ENCODE results near the gene MEF2C.
"Not testable (repeated sequence)": the region's sequence is repeated elsewhere in the genome, so short reads cannot be mapped to it uniquely, and the experiment has no call there.

Gene MEF2C
- total RNA-seq: 0 to 0.19 (median 0) reads per million in 3 experiments

- no peak for DNase-seq
Observed at GRCh38 chr5:88883059-88883835, at the start of gene MEF2C. MEF2C (minus strand) TSS chr5:88883184; CDS start chr5:88823788, 59,396 bp downstream.

- DNase-seq: no peak
Observed at GRCh38 chr5:88932541-88932940, 49.6 kb upstream of the MEF2C start.

- DNase-seq: no peak
Observed at GRCh38 chr5:88930335-88930734, 47.4 kb upstream of the MEF2C start.

- DNase-seq: no peak
Observed at GRCh38 chr5:88929385-88929784, 46.4 kb upstream of the MEF2C start.

GRCh38 chr5:88926774-88927173, 43.8 kb upstream of the MEF2C start:
- no peak for DNase-seq

GRCh38 chr5:88925692-88926490, 42.9 kb upstream of the MEF2C start:
- DNase-seq: no peak

GRCh38 chr5:88924330-88924657, 41.3 kb upstream of the MEF2C start:
- no peak for DNase-seq

- DNase-seq: no peak
Observed at GRCh38 chr5:88923623-88924329, 40.8 kb upstream of the MEF2C start.

- DNase-seq: not testable (repeated sequence)
Observed at GRCh38 chr5:88912743-88913142, 29.8 kb upstream of the MEF2C start.

GRCh38 chr5:88911059-88911572, 28.1 kb upstream of the MEF2C start:
- not testable (repeated sequence) for DNase-seq

GRCh38 chr5:88904478-88904877, 21.5 kb upstream of the MEF2C start:
- not testable (repeated sequence) for DNase-seq

GRCh38 chr5:88903966-88904365, 21.0 kb upstream of the MEF2C start:
- not testable (repeated sequence) for DNase-seq

- not testable (repeated sequence) for DNase-seq
Observed at GRCh38 chr5:88901077-88901476, 18.1 kb upstream of the MEF2C start.

GRCh38 chr5:88899096-88899737, 16.2 kb upstream of the MEF2C start:
- DNase-seq: no peak

GRCh38 chr5:88897748-88898147, 14.8 kb upstream of the MEF2C start:
- no peak for DNase-seq

GRCh38 chr5:88895681-88896501, 12.9 kb upstream of the MEF2C start:
- no peak for DNase-seq

- DNase-seq: no peak
Observed at GRCh38 chr5:88892669-88893068, 9.7 kb upstream of the MEF2C start.

GRCh38 chr5:88890070-88890781, 7.2 kb upstream of the MEF2C start:
- no peak for DNase-seq

- no peak for DNase-seq
Observed at GRCh38 chr5:88889189-88890069, 6.4 kb upstream of the MEF2C start.

GRCh38 chr5:88888848-88889188, 5.8 kb upstream of the MEF2C start:
- DNase-seq: no peak
